Lower lobe of right lung (tissue), 2 donors: ENCODE data around the gene MACROD2. TPM values are rescaled to one million over a fixed set of nuclear protein-coding genes. Genes with fewer than 3 reads are reported as not detected.
"Not testable (repeated sequence)": the region's sequence is repeated elsewhere in the genome, so short reads cannot be mapped to it uniquely, and the experiment has no call there.

Experiments
- ATAC-seq, 2 donors: fragments of 200-7000 bp; cut with Tn5 transposase; one replicate each; pipeline ENCODE4 v1.9.1; 2020 to 2022; ENCODE audit warnings: mild to moderate bottlenecking in 2 of 2, moderate library complexity in 2 of 2
- DNase-seq: peaks from one replicate; pipeline ENCODE4 v3.0.0-alpha.2; 2020
- H3K27ac ChIP-seq: fragments of 200-600 bp; one replicate; pipeline ENCODE4 v1.8.0; 2022
- H3K27me3 ChIP-seq: fragments of 200-600 bp; one replicate; pipeline ENCODE4 v1.8.0; 2022; ENCODE audit warnings: low read depth
- H3K36me3 ChIP-seq: fragments of 200-600 bp; one replicate; pipeline ENCODE4 v1.8.0; 2022; ENCODE audit warnings: mild to moderate bottlenecking
- H3K4me1 ChIP-seq: fragments of 200-600 bp; one replicate; pipeline ENCODE4 v1.8.0; 2022
- H3K4me3 ChIP-seq: fragments of 200-600 bp; one replicate; pipeline ENCODE4 v1.8.0; 2022; ENCODE audit warnings: mild to moderate bottlenecking
- H3K9me3 ChIP-seq: fragments of 200-600 bp; one replicate; pipeline ENCODE4 v1.8.0; 2022
- intact Hi-C: fragments of 100-400 bp; cut with DNase I; formaldehyde crosslinking; loops from one replicate; pipeline ENCODE4 v1.11.0; 2022
- total RNA-seq: library from RNA; stranded (reverse); fragmentation: NEBNext Ultra II Directional; extraction: Animal tissue kit (Norgen Biotek cat#: 25700); gene quantifications from one replicate; pipeline ENCODE4 v1.2.1, GENCODE V29; 2021
- TF ChIP-seq, protein P1 (sequence below): fragments of 200-600 bp; IDR thresholded peaks from one replicate; pipeline ENCODE4 v1.8.0; 2022; ENCODE audit warnings: antibody characterized with exemption, mild to moderate bottlenecking
- donor health status: DM: no; HTN: yes; CAD: no; lungs with severe emphysema.

MACROD2 gene
- total RNA-seq, 1 donor from 2014 or later, result 73.0 TPM

- no peak for DNase-seq
- Histone ChIP-seq H3K4me3 (no peak overlapping the region), H3K4me1 (no peaks in the 10 kb centered on the region), H3K27ac (no peak overlapping the region), H3K36me3 (no peaks in the 10 kb centered on the region), H3K9me3 (peaks cover 5% of the 10 kb centered on the region), H3K27me3 (no peaks in the 10 kb centered on the region)
- TF ChIP-seq, protein P1, sequence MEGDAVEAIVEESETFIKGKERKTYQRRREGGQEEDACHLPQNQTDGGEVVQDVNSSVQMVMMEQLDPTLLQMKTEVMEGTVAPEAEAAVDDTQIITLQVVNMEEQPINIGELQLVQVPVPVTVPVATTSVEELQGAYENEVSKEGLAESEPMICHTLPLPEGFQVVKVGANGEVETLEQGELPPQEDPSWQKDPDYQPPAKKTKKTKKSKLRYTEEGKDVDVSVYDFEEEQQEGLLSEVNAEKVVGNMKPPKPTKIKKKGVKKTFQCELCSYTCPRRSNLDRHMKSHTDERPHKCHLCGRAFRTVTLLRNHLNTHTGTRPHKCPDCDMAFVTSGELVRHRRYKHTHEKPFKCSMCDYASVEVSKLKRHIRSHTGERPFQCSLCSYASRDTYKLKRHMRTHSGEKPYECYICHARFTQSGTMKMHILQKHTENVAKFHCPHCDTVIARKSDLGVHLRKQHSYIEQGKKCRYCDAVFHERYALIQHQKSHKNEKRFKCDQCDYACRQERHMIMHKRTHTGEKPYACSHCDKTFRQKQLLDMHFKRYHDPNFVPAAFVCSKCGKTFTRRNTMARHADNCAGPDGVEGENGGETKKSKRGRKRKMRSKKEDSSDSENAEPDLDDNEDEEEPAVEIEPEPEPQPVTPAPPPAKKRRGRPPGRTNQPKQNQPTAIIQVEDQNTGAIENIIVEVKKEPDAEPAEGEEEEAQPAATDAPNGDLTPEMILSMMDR, result no peak
- intact Hi-C loops, result no loop called here
- no peak for ATAC-seq
Measured at GRCh38 chr20:14996883-14997672, 1001.8 kb downstream of the MACROD2 start.

- H3K4me3 ChIP-seq, result no peak overlapping the region
- TF ChIP-seq, protein P1, result no peak
- no peak overlapping the region for H3K27ac ChIP-seq
- intact Hi-C loops, result no loop called here
- no peak for DNase-seq
- H3K4me1 ChIP-seq, result no peaks in the 10 kb centered on the region
- peak in 1 of 2 donors; percentile 23 for ATAC-seq
- peaks cover 5% of the 10 kb centered on the region for H3K9me3 ChIP-seq
- H3K36me3 ChIP-seq, result no peaks in the 10 kb centered on the region
- no peaks in the 10 kb centered on the region for H3K27me3 ChIP-seq
Measured at GRCh38 chr20:14997791-14998190, 1002.5 kb downstream of the MACROD2 start.

DNA sequence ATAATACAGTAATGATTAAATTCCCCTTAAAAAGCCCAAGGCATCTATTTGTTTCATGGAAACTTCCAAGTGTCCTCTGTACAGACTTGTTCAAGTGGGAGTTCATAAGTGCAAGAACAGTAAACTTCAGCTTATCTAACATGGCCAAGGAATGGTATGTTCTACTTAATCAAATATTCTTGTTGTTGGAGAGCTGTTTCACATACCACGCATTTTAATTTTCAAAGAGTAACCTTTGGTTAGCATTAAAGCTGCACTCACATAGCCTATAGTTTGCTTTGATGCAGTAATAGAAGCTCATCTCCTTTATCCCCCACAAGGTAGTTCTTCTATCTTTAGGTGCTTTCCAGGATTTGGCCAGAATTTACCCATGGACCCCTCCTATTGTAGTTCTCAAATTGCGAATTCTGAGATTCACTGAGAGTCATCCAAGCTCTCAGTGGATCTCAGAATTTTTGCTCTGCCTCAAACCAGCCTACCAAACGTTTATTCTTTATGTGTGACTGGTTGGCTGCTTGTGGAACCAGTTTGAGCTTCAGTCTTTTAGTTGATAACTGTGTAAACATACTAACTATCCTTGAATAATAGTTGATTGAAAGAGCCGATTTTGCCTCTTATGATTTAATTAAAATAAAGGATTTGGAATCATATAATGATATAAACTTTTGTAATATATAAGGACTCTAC, 1010.1 kb downstream of the MACROD2 start:
- Histone ChIP-seq H3K9me3 (no peaks in the 10 kb centered on the region), H3K4me3 (no peak overlapping the region), H3K27ac (peak overlapping the region; percentile 44), H3K27me3 (no peaks in the 10 kb centered on the region), H3K36me3 (no peaks in the 10 kb centered on the region), H3K4me1 (no peaks in the 10 kb centered on the region)
- TF ChIP-seq, protein P1, result no peak
- peak; percentile 93 to 97 for ATAC-seq
- DNase-seq, result no peak
- intact Hi-C loops, result no loop called here

DNA sequence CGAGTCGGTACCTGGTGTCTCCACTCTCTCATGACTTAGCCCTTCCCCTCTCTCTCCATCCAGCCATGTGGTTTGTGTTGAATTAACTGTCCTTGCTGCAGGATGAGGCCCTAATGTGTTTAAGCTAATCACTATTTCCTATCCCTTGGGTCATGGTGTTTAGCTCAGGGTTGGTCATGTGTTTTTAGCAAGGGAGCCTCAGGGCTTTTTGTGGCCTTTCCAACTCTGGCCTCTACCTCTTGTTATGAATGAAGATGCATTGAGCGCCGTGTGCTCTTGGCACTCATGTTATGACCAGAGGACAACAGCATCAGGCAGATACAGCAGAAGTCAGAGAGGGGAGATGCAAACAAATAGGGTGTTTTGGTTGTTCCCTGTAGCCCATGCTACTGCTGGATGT, 1016.3 kb downstream of the MACROD2 start:
- ATAC-seq (no peak), DNase-seq (no peak)
- Histone ChIP-seq H3K9me3 (no peaks in the 10 kb centered on the region), H3K27ac (no peak overlapping the region), H3K4me1 (no peaks in the 10 kb centered on the region), H3K36me3 (no peaks in the 10 kb centered on the region), H3K27me3 (no peaks in the 10 kb centered on the region), H3K4me3 (no peak overlapping the region)
- TF ChIP-seq, protein P1, result no peak
- intact Hi-C loops, result no loop called here

GRCh38 chr20:15012566-15012965, 1017.2 kb downstream of the MACROD2 start:
- intact Hi-C loops, result no loop called here
- TF ChIP-seq, protein P1, result no peak
- DNase-seq (no peak), ATAC-seq (no peak)
- H3K9me3 ChIP-seq, result no peaks in the 10 kb centered on the region
- no peaks in the 10 kb centered on the region for H3K27me3 ChIP-seq
- no peak overlapping the region for H3K27ac ChIP-seq
- no peaks in the 10 kb centered on the region for H3K36me3 ChIP-seq
- H3K4me1 ChIP-seq, result no peaks in the 10 kb centered on the region
- H3K4me3 ChIP-seq, result no peak overlapping the region

- DNase-seq, H3K4me1 ChIP-seq, H3K27ac ChIP-seq, intact Hi-C loops, ATAC-seq, H3K36me3 ChIP-seq, H3K4me3 ChIP-seq, H3K27me3 ChIP-seq, H3K9me3 ChIP-seq: not testable (repeated sequence)
Measured at GRCh38 chr20:15016875-15017274, 1021.6 kb downstream of the MACROD2 start.
